H9 (cell line): Measurements from ENCODE around the gene PTGIR. TPM values are rescaled to one million over a fixed set of nuclear protein-coding genes. Genes with fewer than 3 reads are reported as not detected.

ENCODE experiments used
- DNase-seq: peaks from one replicate; pipeline ENCODE4 v3.0.0-alpha.2; 2017
- H2AFZ ChIP-seq: one replicate; pipeline ENCODE4 v1.6.1; 2013; ENCODE audit warnings: mild to moderate bottlenecking, low read length, control low read depth, moderate library complexity
- H2AK5ac ChIP-seq: 2 replicates; pipeline ENCODE4 v1.6.1; 2013; ENCODE audit warnings: low read length, control low read depth, mixed read lengths; ENCODE audit not compliant: insufficient read length
- H2BK120ac ChIP-seq: one replicate; pipeline ENCODE4 v1.6.1; 2013; ENCODE audit warnings: low read depth, mild to moderate bottlenecking, low read length, control low read depth, inconsistent platforms; ENCODE audit not compliant: poor library complexity, severe bottlenecking
- H2BK12ac ChIP-seq: 2 replicates; pipeline ENCODE4 v1.6.1; 2013; ENCODE audit warnings: low read length, control low read depth, mixed read lengths, low read depth; ENCODE audit not compliant: insufficient read length
- H2BK15ac ChIP-seq: 2 replicates; pipeline ENCODE4 v1.6.1; 2013; ENCODE audit warnings: low read depth, low read length, control low read depth
- H2BK20ac ChIP-seq: one replicate; pipeline ENCODE4 v1.6.1; 2013; ENCODE audit warnings: low read depth, mild to moderate bottlenecking, low read length, control low read depth, inconsistent platforms; ENCODE audit not compliant: poor library complexity, severe bottlenecking
- H2BK5ac ChIP-seq: 2 replicates; pipeline ENCODE4 v1.6.1; 2013; ENCODE audit warnings: low read length, control low read depth, mixed read lengths; ENCODE audit not compliant: insufficient read length
- H3K14ac ChIP-seq: 2 replicates; pipeline ENCODE4 v1.6.1; 2013; ENCODE audit warnings: low read length, control low read depth; ENCODE audit not compliant: insufficient read depth
- H3K18ac ChIP-seq: 2 replicates; pipeline ENCODE4 v1.6.1; 2013; ENCODE audit warnings: low read depth, mild to moderate bottlenecking, mixed read lengths, low read length, control low read depth; ENCODE audit not compliant: insufficient read length
- H3K23ac ChIP-seq: 2 replicates; pipeline ENCODE4 v1.6.1; 2013; ENCODE audit warnings: low read length, control low read depth, mixed read lengths, low read depth; ENCODE audit not compliant: insufficient read length
- H3K23me2 ChIP-seq: 2 replicates; pipeline ENCODE4 v1.6.1; 2013; ENCODE audit warnings: low read depth, mild to moderate bottlenecking, mixed read lengths, low read length, control low read depth; ENCODE audit not compliant: insufficient read length, poor library complexity, severe bottlenecking
- H3K27ac ChIP-seq: 2 replicates; pipeline ENCODE4 v1.5.1; 2013; ENCODE audit warnings: low read length, control low read depth, mixed read lengths, low read depth; ENCODE audit not compliant: insufficient read length
- H3K27me3 ChIP-seq: 2 replicates; pipeline ENCODE4 v1.6.1; 2013; ENCODE audit warnings: low read length, control low read depth, inconsistent platforms; ENCODE audit not compliant: insufficient read depth
- H3K4ac ChIP-seq: 2 replicates; pipeline ENCODE4 v1.6.1; 2013; ENCODE audit warnings: low read depth, mild to moderate bottlenecking, control low read depth, inconsistent platforms, low read length, moderate library complexity
- H3K4me1 ChIP-seq: 2 replicates; pipeline ENCODE4 v1.6.1; 2013; ENCODE audit warnings: low read length, control low read depth, inconsistent platforms; ENCODE audit not compliant: insufficient read depth
- H3K4me2 ChIP-seq: 2 replicates; pipeline ENCODE4 v1.6.1; 2013; ENCODE audit warnings: low read length, control low read depth, mixed read lengths; ENCODE audit not compliant: insufficient read length, insufficient read depth
- H3K56ac ChIP-seq: 2 replicates; pipeline ENCODE4 v1.6.1; 2013; ENCODE audit warnings: low read depth, mild to moderate bottlenecking, mixed read lengths, low read length, control low read depth; ENCODE audit not compliant: insufficient read length
- H3K79me1 ChIP-seq: 2 replicates; pipeline ENCODE4 v1.6.1; 2013; ENCODE audit warnings: low read depth, mild to moderate bottlenecking, moderate library complexity, low read length, control low read depth, inconsistent platforms; ENCODE audit not compliant: insufficient read depth, poor library complexity, severe bottlenecking
- H3K79me2 ChIP-seq: 2 replicates; pipeline ENCODE4 v1.6.1; 2013; ENCODE audit warnings: low read length, control low read depth, inconsistent platforms; ENCODE audit not compliant: insufficient read depth
- H3K9ac ChIP-seq: 2 replicates; pipeline ENCODE4 v1.6.1; 2013; ENCODE audit warnings: low read length, control low read depth, mixed read lengths; ENCODE audit not compliant: insufficient read length; ENCODE audit errors: extremely low read depth
- H3K9me3 ChIP-seq: one replicate; pipeline ENCODE4 v1.6.1; 2013; ENCODE audit warnings: low read depth, low read length, inconsistent platforms; ENCODE audit not compliant: control insufficient read depth
- H3T11ph ChIP-seq: one replicate; pipeline ENCODE4 v1.6.1; 2013; ENCODE audit warnings: mild to moderate bottlenecking, low read length, control low read depth, inconsistent platforms
- H4K20me1 ChIP-seq: one replicate; pipeline ENCODE4 v1.6.1; 2013; ENCODE audit not compliant: control insufficient read depth, insufficient read length, insufficient read depth
- H4K5ac ChIP-seq: 2 replicates; pipeline ENCODE4 v1.6.1; 2013; ENCODE audit warnings: low read depth, mild to moderate bottlenecking, mixed read lengths, low read length, control low read depth; ENCODE audit not compliant: insufficient read length
- H4K8ac ChIP-seq: replicated peaks from 2 replicates; pipeline ENCODE4 v1.6.1; 2013; ENCODE audit warnings: low read length, control low read depth, mixed read lengths, low read depth; ENCODE audit not compliant: insufficient read length
- H4K91ac ChIP-seq: 2 replicates; pipeline ENCODE4 v1.6.1; 2013; ENCODE audit warnings: low read depth, mild to moderate bottlenecking, moderate library complexity, mixed read lengths, low read length, control low read depth; ENCODE audit not compliant: insufficient read length
- H3K27ac Mint-ChIP-seq, 3 experiments: 2 replicates in 2 of 3; 3 replicates in 1 of 3; pipeline ENCODE4 v1.8.0; 2020 to 2021; ENCODE audit warnings: mixed read lengths in 3 of 3, mild to moderate bottlenecking in 1 of 3, moderate library complexity in 1 of 3
- H3K27me3 Mint-ChIP-seq: 2 replicates; pipeline ENCODE4 v1.8.0; 2021; ENCODE audit warnings: low read depth, mild to moderate bottlenecking, moderate library complexity, mixed read lengths
- H3K36me3 Mint-ChIP-seq, 3 experiments: 2 replicates in 2 of 3; 3 replicates in 1 of 3; pipeline ENCODE4 v1.8.0; 2020 to 2021; ENCODE audit warnings: low read depth in 3 of 3, mixed read lengths in 3 of 3; ENCODE audit not compliant: insufficient read depth in 1 of 3
- H3K4me1 Mint-ChIP-seq, 2 experiments: 2 replicates each; pipeline ENCODE4 v1.8.0; 2020; ENCODE audit warnings: mixed read lengths in 2 of 2
- H3K4me3 Mint-ChIP-seq, 2 experiments: 2 replicates in 1 of 2; 3 replicates in 1 of 2; pipeline ENCODE4 v1.8.0; 2020 to 2021; ENCODE audit warnings: mild to moderate bottlenecking in 2 of 2, mixed read lengths in 2 of 2, moderate library complexity in 1 of 2
- H3K9me3 Mint-ChIP-seq, 2 experiments: 2 replicates in 1 of 2; 3 replicates in 1 of 2; pipeline ENCODE4 v1.8.0; 2020; ENCODE audit warnings: mild to moderate bottlenecking in 2 of 2, mixed read lengths in 2 of 2, moderate library complexity in 1 of 2
- WGBS: extraction: QIAGEN DNeasy Blood & Tissue Kit; methylation state at CpG from one replicate; pipeline ENCODE4 v1.1.7; 2013; ENCODE audit warnings: missing lambda C conversion rate, low lambda C conversion rate, mixed read lengths; ENCODE audit not compliant: insufficient read length; ENCODE audit errors: extremely low coverage; 5-methylcytosine and 5-hydroxymethylcytosine counted together
- total RNA-seq: library from RNA; stranded (reverse); gene quantifications from 2 replicates; pipeline ENCODE4 v1.2.1, GENCODE V29; 2021
- TF ChIP-seq, protein P1 (sequence below): fragments of 200-600 bp; sonication (generic); conservative IDR thresholded peaks from 3 replicates; pipeline ENCODE4 v1.8.0; 2021; ENCODE audit warnings: antibody characterized with exemption, mild to moderate bottlenecking

Gene PTGIR
- total RNA-seq, 1 experiment from 2014 or later = not detected

DNA sequence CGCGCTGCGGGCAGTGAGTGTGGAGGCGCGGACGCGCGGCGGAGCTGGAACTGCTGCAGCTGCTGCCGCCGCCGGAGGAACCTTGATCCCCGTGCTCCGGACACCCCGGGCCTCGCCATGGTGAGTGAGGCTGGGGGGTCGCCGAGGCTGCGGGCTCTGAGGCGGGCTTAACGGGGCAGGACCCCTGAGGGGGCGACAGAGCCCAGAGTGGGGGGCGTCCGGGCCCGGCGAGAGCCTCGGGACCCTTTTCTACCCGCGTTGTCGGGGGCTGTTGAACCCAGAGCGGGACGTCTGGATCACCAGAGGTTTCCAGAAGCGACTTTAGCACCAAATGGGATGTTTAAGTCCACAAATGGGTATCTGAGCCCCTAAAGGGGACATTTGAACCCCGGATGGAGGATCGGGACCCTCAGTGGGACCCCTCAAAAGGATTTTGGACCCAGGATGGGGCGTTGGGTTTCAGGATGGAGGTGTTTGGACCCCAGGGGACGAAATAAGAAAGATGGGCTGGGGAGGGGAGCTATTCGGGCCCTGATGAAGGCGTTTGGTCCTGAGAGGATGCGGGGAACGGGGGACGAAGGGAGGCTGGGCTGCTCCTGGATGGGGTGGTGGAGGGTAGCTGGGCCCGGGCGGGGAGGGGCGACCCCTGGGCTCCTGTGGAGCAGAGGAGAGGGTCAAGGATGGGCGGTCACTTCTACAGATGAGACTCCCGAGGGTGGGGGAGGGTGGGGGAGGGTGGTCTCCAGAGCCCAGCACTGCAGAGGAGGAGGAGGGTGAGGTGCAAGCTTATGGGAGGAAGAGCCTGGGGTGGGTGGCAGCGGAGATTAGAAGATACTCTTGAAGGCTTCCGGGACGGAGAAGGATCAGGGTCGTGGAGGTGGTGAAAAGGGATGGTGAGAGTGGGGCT, 23.3 kb downstream of the PTGIR start, which contains the start of gene CALM3:
CALM3 (plus strand) TSS at position 13 of the 907 bp plus-strand sequence; CDS start at position 118, 105 bp downstream.
- TF ChIP-seq, protein P1, sequence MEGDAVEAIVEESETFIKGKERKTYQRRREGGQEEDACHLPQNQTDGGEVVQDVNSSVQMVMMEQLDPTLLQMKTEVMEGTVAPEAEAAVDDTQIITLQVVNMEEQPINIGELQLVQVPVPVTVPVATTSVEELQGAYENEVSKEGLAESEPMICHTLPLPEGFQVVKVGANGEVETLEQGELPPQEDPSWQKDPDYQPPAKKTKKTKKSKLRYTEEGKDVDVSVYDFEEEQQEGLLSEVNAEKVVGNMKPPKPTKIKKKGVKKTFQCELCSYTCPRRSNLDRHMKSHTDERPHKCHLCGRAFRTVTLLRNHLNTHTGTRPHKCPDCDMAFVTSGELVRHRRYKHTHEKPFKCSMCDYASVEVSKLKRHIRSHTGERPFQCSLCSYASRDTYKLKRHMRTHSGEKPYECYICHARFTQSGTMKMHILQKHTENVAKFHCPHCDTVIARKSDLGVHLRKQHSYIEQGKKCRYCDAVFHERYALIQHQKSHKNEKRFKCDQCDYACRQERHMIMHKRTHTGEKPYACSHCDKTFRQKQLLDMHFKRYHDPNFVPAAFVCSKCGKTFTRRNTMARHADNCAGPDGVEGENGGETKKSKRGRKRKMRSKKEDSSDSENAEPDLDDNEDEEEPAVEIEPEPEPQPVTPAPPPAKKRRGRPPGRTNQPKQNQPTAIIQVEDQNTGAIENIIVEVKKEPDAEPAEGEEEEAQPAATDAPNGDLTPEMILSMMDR = no peak
- Histone ChIP-seq H2BK12ac (no peak within 1 kb of the TSS), H3K9ac (peak within 1 kb of the TSS; percentile 88), H3K4me2 (peak within 1 kb of the TSS; percentile 65), H3K27ac (peak within 1 kb of the TSS; percentile 49), H3K14ac (peak within 1 kb of the TSS; percentile 90), H4K20me1 (no peaks in the 10 kb centered on the region), H3K18ac (peak within 1 kb of the TSS; percentile 89), H4K8ac (no peak within 1 kb of the TSS), H3K56ac (peak within 1 kb of the TSS; percentile 53), H3K27me3 (no peaks in the 10 kb centered on the region), H2BK20ac (no peak within 1 kb of the TSS), H2AK5ac (no peak within 1 kb of the TSS), H3K23me2 (peaks cover 12% of the 10 kb centered on the region), H3K79me2 (peaks cover 5% of the 10 kb centered on the region; the same call in 1 of the 2 replicates), H3K23ac (no peak within 1 kb of the TSS), H2BK120ac (no peak within 1 kb of the TSS), H4K91ac (no peak within 1 kb of the TSS), H3K9me3 (no peaks in the 10 kb centered on the region), H2AFZ (no peak within 1 kb of the TSS), H3K79me1 (peaks cover 7% of the 10 kb centered on the region), H3K4ac (no peak within 1 kb of the TSS; the same call in 1 of the 2 replicates), H2BK5ac (peak within 1 kb of the TSS; percentile 83), H3K4me1 (no peaks in the 10 kb centered on the region), H4K5ac (peak within 1 kb of the TSS; percentile 33), H2BK15ac (no peak within 1 kb of the TSS), H3T11ph (peak within 1 kb of the TSS; percentile 42)
- peak within 1 kb of the TSS; percentile 94 to 98 for H3K4me3 Mint-ChIP-seq
- H3K9me3 Mint-ChIP-seq = peaks cover 3 to 9% of the 10 kb centered on the region in 2 experiments; a peak in 3 of 5 replicates
- peaks cover 5% of the 10 kb centered on the region; the same call in 1 of the 2 replicates for H3K27me3 Mint-ChIP-seq
- DNase-seq = no peak
- peak within 1 kb of the TSS; percentile 100 for H3K27ac Mint-ChIP-seq
- peaks cover 19 to 31% of the 10 kb centered on the region in 2 experiments for H3K4me1 Mint-ChIP-seq
- WGBS = no CpG with 5 or more reads among the region's 51 CpGs
- peaks cover 6 to 18% (median 13%) of the 10 kb centered on the region in 3 experiments; a peak in 6 of 7 replicates for H3K36me3 Mint-ChIP-seq
